Fibroblast of mammary gland (primary cell): ENCODE measurements around the gene MARCHF7.

Source experiments
- DNase-seq: peaks from one replicate; pipeline ENCODE4 v3.0.0-alpha.2; 2010; ENCODE audit warnings: low read depth
- H3K4me3 ChIP-seq: 2 replicates; pipeline ENCODE4 v1.5.1; 2011; ENCODE audit warnings: low read depth, mild to moderate bottlenecking, low read length, moderate library complexity; ENCODE audit not compliant: control insufficient read depth
- TF ChIP-seq, protein P1 (sequence below): conservative IDR thresholded peaks from 2 replicates; pipeline ENCODE4 v1.5.1; 2011; ENCODE audit warnings: low read depth, low read length, inconsistent platforms; ENCODE audit not compliant: control insufficient read depth, insufficient read depth

MARCHF7 gene

GRCh38 chr2:159748089-159748488, 35.8 kb downstream of the MARCHF7 start:
- H3K4me3 ChIP-seq, result no peak overlapping the region
- TF ChIP-seq, protein P1, sequence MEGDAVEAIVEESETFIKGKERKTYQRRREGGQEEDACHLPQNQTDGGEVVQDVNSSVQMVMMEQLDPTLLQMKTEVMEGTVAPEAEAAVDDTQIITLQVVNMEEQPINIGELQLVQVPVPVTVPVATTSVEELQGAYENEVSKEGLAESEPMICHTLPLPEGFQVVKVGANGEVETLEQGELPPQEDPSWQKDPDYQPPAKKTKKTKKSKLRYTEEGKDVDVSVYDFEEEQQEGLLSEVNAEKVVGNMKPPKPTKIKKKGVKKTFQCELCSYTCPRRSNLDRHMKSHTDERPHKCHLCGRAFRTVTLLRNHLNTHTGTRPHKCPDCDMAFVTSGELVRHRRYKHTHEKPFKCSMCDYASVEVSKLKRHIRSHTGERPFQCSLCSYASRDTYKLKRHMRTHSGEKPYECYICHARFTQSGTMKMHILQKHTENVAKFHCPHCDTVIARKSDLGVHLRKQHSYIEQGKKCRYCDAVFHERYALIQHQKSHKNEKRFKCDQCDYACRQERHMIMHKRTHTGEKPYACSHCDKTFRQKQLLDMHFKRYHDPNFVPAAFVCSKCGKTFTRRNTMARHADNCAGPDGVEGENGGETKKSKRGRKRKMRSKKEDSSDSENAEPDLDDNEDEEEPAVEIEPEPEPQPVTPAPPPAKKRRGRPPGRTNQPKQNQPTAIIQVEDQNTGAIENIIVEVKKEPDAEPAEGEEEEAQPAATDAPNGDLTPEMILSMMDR, result no peak
- no peak for DNase-seq

- no peak for DNase-seq
- H3K4me3 ChIP-seq, result no peak overlapping the region
- TF ChIP-seq, protein P1, result no peak
These were observed 38.6 kb downstream of the MARCHF7 start for GRCh38 chr2:159750873-159751272.

DNA sequence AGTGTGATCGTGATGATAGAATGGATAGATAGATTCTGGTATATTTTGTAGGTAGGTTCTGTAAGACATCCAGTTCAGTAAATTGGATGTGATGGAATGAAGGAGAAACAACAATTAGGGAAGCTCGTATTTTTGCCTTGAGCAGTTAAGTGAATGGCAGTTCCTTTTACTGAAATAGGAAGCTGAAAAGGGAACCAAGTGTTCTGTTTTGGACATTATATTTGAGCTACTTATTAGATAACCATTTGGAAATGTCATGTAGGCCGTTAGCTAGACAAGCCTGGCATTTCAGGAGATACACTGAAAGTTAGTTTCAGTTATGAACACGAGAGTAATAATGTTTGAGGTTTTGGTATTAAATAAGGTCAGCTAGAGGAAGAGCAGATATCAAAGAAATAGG, 41.5 kb downstream of the MARCHF7 start:
- DNase-seq, result no peak
- TF ChIP-seq, protein P1, result no peak
- H3K4me3 ChIP-seq, result no peak overlapping the region

DNA sequence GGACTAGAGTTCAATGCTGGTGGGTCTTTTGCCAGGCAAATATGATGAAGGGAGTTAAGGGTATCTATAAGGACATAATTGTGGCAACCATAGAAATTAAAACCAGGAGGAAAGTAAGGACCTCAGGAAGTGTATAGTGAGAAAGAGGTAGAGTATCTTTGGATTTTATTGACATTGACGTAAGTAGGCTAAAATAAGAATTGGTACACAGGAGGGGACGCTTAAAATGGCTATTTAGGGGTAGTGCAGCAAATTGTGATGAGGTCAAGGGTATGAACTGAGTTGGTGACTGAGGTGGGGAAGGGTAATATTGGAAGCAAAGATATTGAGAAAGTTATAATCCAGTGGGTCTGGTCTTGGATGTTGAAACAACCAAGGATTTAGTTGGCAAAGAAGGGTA, 42.7 kb downstream of the MARCHF7 start:
- TF ChIP-seq, protein P1, result no peak
- no peak for DNase-seq
- no peak overlapping the region for H3K4me3 ChIP-seq

GRCh38 chr2:159755788-159756187, 43.5 kb downstream of the MARCHF7 start:
- DNase-seq, result peak; percentile 38
- TF ChIP-seq, protein P1, result peak; percentile 38
- H3K4me3 ChIP-seq, result no peak overlapping the region

GRCh38 chr2:159758239-159758638, 45.9 kb downstream of the MARCHF7 start:
- TF ChIP-seq, protein P1, result no peak
- no peak overlapping the region for H3K4me3 ChIP-seq
- no peak for DNase-seq

DNA sequence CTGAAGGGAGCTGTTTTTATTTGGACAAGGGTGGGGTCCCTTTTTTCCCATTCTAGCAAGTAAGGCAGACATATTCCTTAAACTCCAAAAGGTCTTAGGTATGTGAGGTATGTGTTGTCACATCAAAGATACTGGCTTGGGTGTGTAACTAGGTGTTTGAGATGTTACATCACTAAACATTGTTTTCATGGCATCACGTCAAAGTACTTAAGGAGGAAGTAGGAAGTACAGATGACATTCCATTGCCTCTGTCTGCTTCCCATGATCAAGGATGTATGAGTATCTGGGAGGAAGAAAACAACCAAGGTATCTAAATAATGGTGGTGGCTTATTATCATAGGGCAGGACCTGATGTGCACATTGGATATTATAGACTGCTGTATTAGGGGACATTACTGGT, 46.4 kb downstream of the MARCHF7 start:
- no peak for DNase-seq
- H3K4me3 ChIP-seq, result no peak overlapping the region
- TF ChIP-seq, protein P1, result no peak
